Transverse colon (tissue), 4 donors: Measurements from ENCODE around the gene PLXNB2.

Experiments
- CTCF ChIP-seq, 5 experiments: fragments of 200-600 bp in 3 of 5; fragments of 450-650 bp in 2 of 5; sonication (generic) in 3 of 5; IDR thresholded peaks; 1 replicate in 2 of 5; 2 replicates in 3 of 5; pipeline ENCODE4 v1.5.1; 2016 to 2017; ENCODE audit warnings: antibody characterized with exemption in 5 of 5, inconsistent platforms in 3 of 5, mild to moderate bottlenecking in 2 of 5, moderate library complexity in 1 of 5
- EP300 ChIP-seq: sonication (generic); formaldehyde crosslinking; IDR thresholded peaks from one replicate; pipeline ENCODE4 v1.6.1; 2017; ENCODE audit warnings: antibody characterized with exemption, low read depth
- POLR2A ChIP-seq: fragments of 450-650 bp; IDR thresholded peaks from one replicate; pipeline ENCODE4 v1.6.1; 2016; ENCODE audit warnings: antibody characterized with exemption, mild to moderate bottlenecking, moderate library complexity
- POLR2AphosphoS5 ChIP-seq, 3 donors: sonication (generic); formaldehyde crosslinking; IDR thresholded peaks; one replicate each; pipeline ENCODE4 v1.6.1; 2016; ENCODE audit warnings: antibody characterized with exemption in 3 of 3

- no peak for TF ChIP-seq CTCF (IDR thresholded peaks at IDR 0.05)
- TF ChIP-seq POLR2AphosphoS5 (IDR thresholded peaks at IDR 0.05) = no peak
- no peak for TF ChIP-seq POLR2A
- no peak for TF ChIP-seq EP300
Measured at GRCh38 chr22:50278956-50279619, 28.4 kb downstream of the PLXNB2 start.
